Measurements from ENCODE around the gene COL5A1. TPM values are rescaled to one million over a fixed set of nuclear protein-coding genes. Genes with fewer than 3 reads are reported as not detected.
A peak's percentile ranks its signal among the peaks of the same experiment; 100 is the strongest.

Gene COL5A1
- total RNA-seq, 1 experiment from 2014 or later = 9.5 TPM

DNA sequence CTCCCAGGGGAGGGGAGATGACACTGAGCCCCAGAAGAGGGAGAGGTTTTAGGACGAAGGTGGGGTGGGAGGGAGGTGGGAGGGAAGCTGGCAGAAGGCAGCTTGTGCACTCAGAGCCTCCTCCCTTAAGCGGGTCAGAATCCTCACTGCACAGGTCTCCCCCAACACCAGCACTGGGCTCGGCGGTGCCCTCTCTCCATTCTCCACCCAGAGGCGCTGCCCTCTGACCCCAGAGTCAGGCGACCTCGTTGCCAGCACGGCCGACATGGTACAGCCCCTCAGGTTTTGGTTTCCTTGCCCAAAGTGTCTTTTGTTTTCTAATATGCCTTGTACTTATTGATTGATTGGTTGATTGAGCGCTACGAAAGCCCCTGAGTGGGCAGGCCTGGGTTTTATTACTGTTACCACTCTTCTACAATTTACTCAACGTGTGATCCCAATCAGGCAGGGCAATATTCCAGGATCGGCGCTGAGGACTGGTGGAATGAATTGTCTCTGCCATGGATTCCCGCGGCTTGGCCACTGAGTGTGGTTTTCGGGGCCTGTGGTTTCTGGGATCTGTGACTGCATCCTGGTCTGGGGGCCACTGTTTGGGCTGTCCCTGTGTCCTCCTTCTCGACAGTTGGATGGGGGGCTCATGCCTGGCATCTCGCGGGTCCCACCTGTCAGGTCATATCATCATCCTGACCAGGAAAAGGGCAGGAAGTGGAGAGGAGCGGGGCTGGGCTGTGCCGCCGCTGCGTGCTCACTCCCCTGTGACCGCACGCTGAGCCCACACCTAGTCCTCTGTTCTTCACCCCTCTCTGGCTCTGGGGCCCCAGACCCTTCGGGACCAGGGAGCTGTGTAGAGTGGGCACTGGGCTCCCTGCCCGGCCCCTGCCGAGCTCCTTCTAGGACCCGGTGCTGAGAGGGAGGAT is 229.4 kb downstream of the COL5A1 start:
- Histone ChIP-seq H4K91ac (ENCODE audit: insufficient read length, low read depth, low read length) (no peak overlapping the region), H3K9ac (ENCODE audit: extremely low read depth, insufficient read length, low read length) (no peak overlapping the region), H2BK120ac (ENCODE audit: low read depth, low read length, poor library complexity, severe bottlenecking) (no peak overlapping the region), H3K79me2 (ENCODE audit: insufficient read depth, low read length) (no peaks in the 10 kb centered on the region), H3K23me2 (ENCODE audit: insufficient read length, low read depth, low read length, poor library complexity, severe bottlenecking) (no peaks in the 10 kb centered on the region), H2BK5ac (ENCODE audit: insufficient read length, low read length) (no peak overlapping the region), H3K4ac (ENCODE audit: low read depth, low read length) (no peak overlapping the region), H3K27me3 (ENCODE audit: insufficient read depth, low read length) (no peaks in the 10 kb centered on the region), H3K4me2 (ENCODE audit: insufficient read depth, insufficient read length, low read length) (no peak overlapping the region), H2AK5ac (ENCODE audit: insufficient read length, low read length) (no peak overlapping the region), H3K14ac (ENCODE audit: insufficient read depth, low read length) (no peak overlapping the region), H2BK12ac (ENCODE audit: insufficient read length, low read depth, low read length) (no peak overlapping the region), H2BK15ac (ENCODE audit: low read depth, low read length) (no peak overlapping the region), H2BK20ac (ENCODE audit: low read depth, low read length, poor library complexity, severe bottlenecking) (no peak overlapping the region), H3T11ph (ENCODE audit: low read length) (no peak overlapping the region), H3K27ac (ENCODE audit: insufficient read length, low read depth, low read length) (no peak overlapping the region), H3K18ac (ENCODE audit: insufficient read length, low read depth, low read length) (no peak overlapping the region), H3K4me1 (ENCODE audit: insufficient read depth, low read length) (no peaks in the 10 kb centered on the region), H3K9me3 (ENCODE audit: control insufficient read depth, low read depth, low read length) (no peaks in the 10 kb centered on the region), H4K20me1 (ENCODE audit: control insufficient read depth, insufficient read depth, insufficient read length) (no peaks in the 10 kb centered on the region), H2AFZ (ENCODE audit: low read length) (no peak overlapping the region), H4K8ac (replicated peaks; ENCODE audit: insufficient read length, low read depth, low read length) (no peak overlapping the region), H3K23ac (ENCODE audit: insufficient read length, low read depth, low read length) (no peak overlapping the region), H3K56ac (ENCODE audit: insufficient read length, low read depth, low read length) (no peak overlapping the region), H3K79me1 (ENCODE audit: insufficient read depth, low read depth, low read length, poor library complexity, severe bottlenecking) (no peaks in the 10 kb centered on the region), H4K5ac (ENCODE audit: insufficient read length, low read depth, low read length) (no peak overlapping the region)
- DNase-seq = peak; percentile 17
- Mint-ChIP-seq H3K27ac (no peak overlapping the region), H3K27me3 (ENCODE audit: low read depth) (no peaks in the 10 kb centered on the region; the same call in 1 of the 2 replicates), H3K9me3 (peaks cover 0 to 4% of the 10 kb centered on the region in 2 experiments; a peak in 1 of 5 replicates), H3K4me3 (no peak overlapping the region), H3K4me1 (no peaks in the 10 kb centered on the region), H3K36me3 (ENCODE audit: insufficient read depth in 1 of 3, low read depth in 3 of 3) (no peaks in the 10 kb centered on the region; a peak in 1 of 7 replicates)
- WGBS (ENCODE audit: extremely low coverage, insufficient read length, low lambda C conversion rate) = no CpG with 5 or more reads among the region's 30 CpGs
- TF ChIP-seq, protein P1, sequence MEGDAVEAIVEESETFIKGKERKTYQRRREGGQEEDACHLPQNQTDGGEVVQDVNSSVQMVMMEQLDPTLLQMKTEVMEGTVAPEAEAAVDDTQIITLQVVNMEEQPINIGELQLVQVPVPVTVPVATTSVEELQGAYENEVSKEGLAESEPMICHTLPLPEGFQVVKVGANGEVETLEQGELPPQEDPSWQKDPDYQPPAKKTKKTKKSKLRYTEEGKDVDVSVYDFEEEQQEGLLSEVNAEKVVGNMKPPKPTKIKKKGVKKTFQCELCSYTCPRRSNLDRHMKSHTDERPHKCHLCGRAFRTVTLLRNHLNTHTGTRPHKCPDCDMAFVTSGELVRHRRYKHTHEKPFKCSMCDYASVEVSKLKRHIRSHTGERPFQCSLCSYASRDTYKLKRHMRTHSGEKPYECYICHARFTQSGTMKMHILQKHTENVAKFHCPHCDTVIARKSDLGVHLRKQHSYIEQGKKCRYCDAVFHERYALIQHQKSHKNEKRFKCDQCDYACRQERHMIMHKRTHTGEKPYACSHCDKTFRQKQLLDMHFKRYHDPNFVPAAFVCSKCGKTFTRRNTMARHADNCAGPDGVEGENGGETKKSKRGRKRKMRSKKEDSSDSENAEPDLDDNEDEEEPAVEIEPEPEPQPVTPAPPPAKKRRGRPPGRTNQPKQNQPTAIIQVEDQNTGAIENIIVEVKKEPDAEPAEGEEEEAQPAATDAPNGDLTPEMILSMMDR (conservative IDR thresholded peaks at IDR 0.05) = no peak
